ENCODE measurements around the gene CROCC.

GRCh38 chr1:16958475-16958874 is 36.7 kb downstream of the CROCC start:
- TF ChIP-seq CTCF (IDR thresholded peaks at IDR 0.05) (no peak), POLR2AphosphoS5 (IDR thresholded peaks at IDR 0.05) (no peak), POLR2A (IDR thresholded peaks at IDR 0.05) (no peak), EP300 (IDR thresholded peaks at IDR 0.05) (no peak)
